SK-N-SH treated with all-trans-retinoic acid at 6 μM for 48 hours (cell line): Measurements from ENCODE around the gene TMEM132C.

Experiments
- BACH2 ChIP-seq: fragments of 250-450 bp; sonication (Bioruptor Pico); IDR thresholded peaks from 2 replicates; pipeline ENCODE4 v1.9.0; 2021; ENCODE audit warnings: mild to moderate bottlenecking, borderline replicate concordance
- ESRRG ChIP-seq: fragments of 250-450 bp; sonication (Bioruptor Pico); IDR thresholded peaks from 2 replicates; pipeline ENCODE4 v1.6.1; 2021; ENCODE audit warnings: mild to moderate bottlenecking
- ISL1 ChIP-seq: fragments of 250-450 bp; sonication (Bioruptor Pico); IDR thresholded peaks from 2 replicates; pipeline ENCODE4 v2.1.2; 2022; ENCODE audit warnings: mild to moderate bottlenecking, moderate library complexity
- RARB ChIP-seq: fragments of 250-450 bp; sonication (Bioruptor Pico); IDR thresholded peaks from 2 replicates; pipeline ENCODE4 v1.8.0; 2021; ENCODE audit warnings: mild to moderate bottlenecking, moderate library complexity
- SNAI2 ChIP-seq: fragments of 250-450 bp; sonication (Bioruptor Pico); IDR thresholded peaks from 2 replicates; pipeline ENCODE4 v1.5.0; 2020; ENCODE audit warnings: mild to moderate bottlenecking, moderate library complexity
- TCF4 ChIP-seq: fragments of 250-450 bp; sonication (Bioruptor Pico); IDR thresholded peaks from 2 replicates; pipeline ENCODE4 v1.8.0; 2021; ENCODE audit warnings: mild to moderate bottlenecking, moderate library complexity, borderline replicate concordance
- TF ChIP-seq, protein P1 (sequence below): fragments of 250-450 bp; sonication (Bioruptor Pico); IDR thresholded peaks from 2 replicates; pipeline ENCODE4 v1.5.1; 2021; ENCODE audit warnings: mild to moderate bottlenecking, moderate library complexity
- TF ChIP-seq, protein P2 (sequence below): fragments of 250-450 bp; sonication (Bioruptor Pico); IDR thresholded peaks from 2 replicates; pipeline ENCODE4 v1.8.0; 2020; ENCODE audit warnings: mild to moderate bottlenecking, moderate library complexity, borderline replicate concordance
- TF ChIP-seq, protein P3 (sequence below): fragments of 250-450 bp; sonication (Bioruptor Pico); IDR thresholded peaks from 2 replicates; pipeline ENCODE4 v1.5.1; 2020; ENCODE audit warnings: low read depth, mild to moderate bottlenecking, moderate library complexity

DNA sequence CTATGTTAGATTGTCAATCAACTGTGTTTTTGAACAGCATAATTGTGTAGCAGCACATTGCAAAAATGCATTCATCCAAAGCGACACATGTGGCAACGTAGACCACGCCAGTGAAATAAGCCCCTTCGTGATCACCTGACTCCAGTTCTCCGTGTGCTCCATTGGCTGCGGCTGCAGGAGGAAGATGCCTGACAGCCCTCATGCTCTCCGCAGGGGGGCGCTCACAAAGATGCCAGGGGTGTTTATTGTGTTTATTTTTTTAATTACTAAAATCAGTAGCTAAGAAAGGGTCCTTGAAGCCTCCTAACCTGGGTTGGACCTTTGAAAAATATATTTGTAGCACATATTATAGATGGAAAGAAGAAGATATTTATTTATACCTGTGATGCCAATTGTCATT lies 440.5 kb downstream of the TMEM132C start:
- TF ChIP-seq SNAI2 (CRISPR knock-in tag) = no peak
- no peak for TF ChIP-seq ESRRG
- TF ChIP-seq TCF4 (CRISPR knock-in tag) = no peak
- no peak for TF ChIP-seq BACH2 (CRISPR knock-in tag)
- TF ChIP-seq RARB (CRISPR knock-in tag) = no peak
- TF ChIP-seq, protein P1, sequence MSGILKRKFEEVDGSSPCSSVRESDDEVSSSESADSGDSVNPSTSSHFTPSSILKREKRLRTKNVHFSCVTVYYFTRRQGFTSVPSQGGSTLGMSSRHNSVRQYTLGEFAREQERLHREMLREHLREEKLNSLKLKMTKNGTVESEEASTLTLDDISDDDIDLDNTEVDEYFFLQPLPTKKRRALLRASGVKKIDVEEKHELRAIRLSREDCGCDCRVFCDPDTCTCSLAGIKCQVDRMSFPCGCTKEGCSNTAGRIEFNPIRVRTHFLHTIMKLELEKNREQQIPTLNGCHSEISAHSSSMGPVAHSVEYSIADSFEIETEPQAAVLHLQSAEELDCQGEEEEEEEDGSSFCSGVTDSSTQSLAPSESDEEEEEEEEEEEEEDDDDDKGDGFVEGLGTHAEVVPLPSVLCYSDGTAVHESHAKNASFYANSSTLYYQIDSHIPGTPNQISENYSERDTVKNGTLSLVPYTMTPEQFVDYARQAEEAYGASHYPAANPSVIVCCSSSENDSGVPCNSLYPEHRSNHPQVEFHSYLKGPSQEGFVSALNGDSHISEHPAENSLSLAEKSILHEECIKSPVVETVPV (CRISPR knock-in tag) = no peak
- no peak for TF ChIP-seq ISL1 (CRISPR knock-in tag)
- TF ChIP-seq, protein P2, sequence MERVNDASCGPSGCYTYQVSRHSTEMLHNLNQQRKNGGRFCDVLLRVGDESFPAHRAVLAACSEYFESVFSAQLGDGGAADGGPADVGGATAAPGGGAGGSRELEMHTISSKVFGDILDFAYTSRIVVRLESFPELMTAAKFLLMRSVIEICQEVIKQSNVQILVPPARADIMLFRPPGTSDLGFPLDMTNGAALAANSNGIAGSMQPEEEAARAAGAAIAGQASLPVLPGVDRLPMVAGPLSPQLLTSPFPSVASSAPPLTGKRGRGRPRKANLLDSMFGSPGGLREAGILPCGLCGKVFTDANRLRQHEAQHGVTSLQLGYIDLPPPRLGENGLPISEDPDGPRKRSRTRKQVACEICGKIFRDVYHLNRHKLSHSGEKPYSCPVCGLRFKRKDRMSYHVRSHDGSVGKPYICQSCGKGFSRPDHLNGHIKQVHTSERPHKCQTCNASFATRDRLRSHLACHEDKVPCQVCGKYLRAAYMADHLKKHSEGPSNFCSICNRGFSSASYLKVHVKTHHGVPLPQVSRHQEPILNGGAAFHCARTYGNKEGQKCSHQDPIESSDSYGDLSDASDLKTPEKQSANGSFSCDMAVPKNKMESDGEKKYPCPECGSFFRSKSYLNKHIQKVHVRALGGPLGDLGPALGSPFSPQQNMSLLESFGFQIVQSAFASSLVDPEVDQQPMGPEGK (CRISPR knock-in tag) = no peak
- TF ChIP-seq, protein P3, sequence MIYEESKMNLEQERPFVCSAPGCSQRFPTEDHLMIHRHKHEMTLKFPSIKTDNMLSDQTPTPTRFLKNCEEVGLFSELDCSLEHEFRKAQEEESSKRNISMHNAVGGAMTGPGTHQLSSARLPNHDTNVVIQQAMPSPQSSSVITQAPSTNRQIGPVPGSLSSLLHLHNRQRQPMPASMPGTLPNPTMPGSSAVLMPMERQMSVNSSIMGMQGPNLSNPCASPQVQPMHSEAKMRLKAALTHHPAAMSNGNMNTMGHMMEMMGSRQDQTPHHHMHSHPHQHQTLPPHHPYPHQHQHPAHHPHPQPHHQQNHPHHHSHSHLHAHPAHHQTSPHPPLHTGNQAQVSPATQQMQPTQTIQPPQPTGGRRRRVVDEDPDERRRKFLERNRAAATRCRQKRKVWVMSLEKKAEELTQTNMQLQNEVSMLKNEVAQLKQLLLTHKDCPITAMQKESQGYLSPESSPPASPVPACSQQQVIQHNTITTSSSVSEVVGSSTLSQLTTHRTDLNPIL (CRISPR knock-in tag) = no peak
